Inflammatory macrophage treated with lipopolysaccharide for 4 hours (primary cell): ENCODE results near the gene GAK.

Experiments used
- DNase-seq: peaks from one replicate; pipeline ENCODE4 v3.0.0-alpha.2; 2020

Gene GAK

GRCh38 chr4:867526-868250, 64.4 kb downstream of the GAK start:
- DNase-seq: no peak

DNA sequence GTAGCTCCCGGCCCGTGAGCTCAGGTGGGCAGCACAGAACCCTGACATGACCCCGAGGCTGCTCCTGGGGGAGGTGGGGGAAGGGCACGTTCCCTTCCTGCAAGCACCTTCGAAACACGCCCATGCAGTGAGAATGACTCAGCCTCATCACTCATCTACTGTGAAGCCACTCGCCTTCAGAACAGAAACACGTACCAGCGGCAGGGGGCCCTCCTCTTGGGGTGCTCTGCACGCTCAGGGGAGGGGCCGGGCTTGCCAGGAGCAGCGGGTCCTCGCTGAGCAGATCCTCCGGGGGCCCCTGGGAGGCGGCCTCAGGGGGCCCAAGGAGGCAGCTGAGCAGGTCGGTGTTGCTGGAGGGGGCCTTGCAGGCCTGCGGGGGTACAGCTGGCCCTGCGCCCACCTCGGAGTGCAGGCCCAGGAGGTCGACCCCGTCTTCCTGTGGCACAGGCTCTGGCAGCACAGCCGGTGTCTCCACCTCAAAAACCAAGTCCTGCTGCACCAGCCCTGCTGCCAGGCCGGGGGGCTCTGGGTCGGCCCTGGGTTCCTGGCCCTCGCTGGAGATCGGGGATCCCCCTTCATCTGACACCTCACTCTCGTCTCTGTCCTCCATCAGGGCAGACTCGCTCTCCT, 65.2 kb downstream of the GAK start:
- no peak for DNase-seq

DNA sequence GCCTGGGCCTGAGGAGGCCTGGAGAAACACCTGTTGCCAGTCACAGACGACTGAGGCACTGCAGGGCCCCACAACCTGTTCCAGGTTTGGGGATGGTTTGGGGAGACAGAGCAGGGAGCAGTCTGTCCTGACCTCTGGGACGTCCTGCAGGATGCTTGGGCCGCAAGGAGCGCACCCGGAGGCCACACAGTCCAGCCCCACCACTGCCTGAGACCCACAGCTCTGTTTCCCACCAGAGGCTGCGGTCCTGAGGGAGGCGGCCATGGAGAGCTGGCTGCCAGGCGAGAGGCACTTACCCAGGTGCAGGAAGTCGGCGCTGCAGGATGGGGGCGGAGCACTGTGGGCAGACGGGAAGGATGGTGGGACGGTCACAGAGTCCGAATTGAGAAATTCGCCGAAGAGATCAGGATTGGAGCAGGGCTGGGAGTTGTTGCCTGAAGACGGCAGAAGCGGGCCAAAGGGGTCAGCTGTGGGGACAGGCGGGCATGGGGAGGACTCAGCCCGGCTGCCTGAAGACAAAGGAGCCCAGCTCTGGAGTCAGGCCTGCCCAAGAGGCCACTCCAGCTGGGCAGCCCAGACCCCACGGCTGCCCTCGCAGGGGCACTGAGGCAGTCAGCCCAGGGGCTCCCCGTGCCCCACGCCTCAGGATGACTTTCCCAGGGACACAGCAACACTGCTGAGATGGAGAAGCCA, 65.9 kb downstream of the GAK start:
- DNase-seq: no peak

DNA sequence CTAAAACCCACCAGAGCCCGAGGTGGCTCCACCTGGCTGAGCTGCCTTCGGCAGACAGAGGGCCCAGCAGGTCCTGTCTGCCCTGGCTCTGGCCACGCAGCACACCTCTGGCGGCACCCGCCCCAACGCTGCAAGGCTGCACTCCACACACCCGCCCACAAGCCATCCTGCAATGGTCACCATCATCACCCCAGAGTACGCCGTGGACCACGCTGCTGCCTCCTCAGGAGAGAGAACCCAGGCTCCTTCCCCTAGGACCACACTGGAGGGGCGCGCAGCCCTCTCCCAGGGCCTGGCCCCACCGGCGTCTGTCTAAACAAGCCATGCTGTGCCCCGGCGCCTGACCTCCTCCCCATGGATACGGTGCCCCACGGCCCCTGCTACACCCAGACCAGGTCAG, 66.5 kb downstream of the GAK start:
- no peak for DNase-seq

DNA sequence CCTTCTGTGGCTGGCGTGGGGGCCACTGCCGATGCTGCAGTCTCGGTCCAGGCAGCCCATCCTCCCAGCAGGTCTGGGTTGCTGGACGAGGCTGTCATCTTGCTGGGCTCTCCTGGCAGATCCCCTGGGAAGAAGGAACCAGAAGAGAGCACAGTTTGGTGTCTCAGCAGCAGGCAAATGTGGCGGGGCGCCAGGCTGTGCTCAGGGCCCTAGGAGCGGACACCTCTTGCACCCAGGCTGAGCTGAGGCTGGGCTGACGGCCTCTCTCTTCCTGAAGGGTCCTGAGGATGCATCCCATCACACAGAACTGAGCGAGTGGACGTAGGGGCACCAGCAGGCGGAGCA, 67.0 kb downstream of the GAK start:
- DNase-seq: no peak

- no peak for DNase-seq
Measured at GRCh38 chr4:864456-865120, 67.5 kb downstream of the GAK start.

DNA sequence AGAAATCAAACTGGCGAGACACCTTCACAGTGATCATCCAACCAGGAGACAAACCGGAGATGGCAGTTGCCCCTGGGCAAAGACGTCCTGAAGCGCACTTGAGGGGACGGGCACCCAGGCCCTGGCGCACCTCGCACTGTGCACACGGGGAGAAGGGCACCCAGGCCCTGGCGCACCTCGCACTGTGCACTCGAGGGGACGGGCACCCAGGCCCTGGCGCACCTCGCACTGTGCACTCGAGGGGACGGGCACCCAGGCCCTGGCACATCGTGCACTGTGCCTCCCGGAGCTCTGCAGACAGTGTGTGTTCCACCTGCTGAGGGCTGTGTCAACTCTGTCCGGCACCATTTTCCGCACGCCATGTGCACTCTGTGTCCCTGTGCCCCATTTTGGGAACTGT, 71.6 kb downstream of the GAK start:
- no peak for DNase-seq

DNA sequence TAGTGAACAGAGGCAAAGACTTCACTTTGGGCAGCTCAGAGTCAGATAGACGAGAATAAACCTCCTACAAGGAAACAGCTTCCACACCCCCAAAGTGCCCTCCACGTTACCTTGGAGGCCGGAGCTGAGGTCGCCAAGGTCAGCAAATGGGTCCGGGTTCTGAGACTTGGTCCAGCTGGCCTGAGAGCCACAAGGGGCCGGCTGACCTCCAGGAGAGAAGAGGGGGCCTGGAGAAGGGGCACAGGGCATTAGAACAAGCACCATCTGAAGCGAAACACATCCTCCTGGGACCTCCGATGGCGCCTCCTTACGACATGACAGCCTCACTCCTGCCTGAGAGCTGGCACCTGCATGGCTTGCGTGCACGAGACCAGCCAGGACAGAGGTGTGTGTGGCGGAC, 72.6 kb downstream of the GAK start:
- no peak for DNase-seq

DNA sequence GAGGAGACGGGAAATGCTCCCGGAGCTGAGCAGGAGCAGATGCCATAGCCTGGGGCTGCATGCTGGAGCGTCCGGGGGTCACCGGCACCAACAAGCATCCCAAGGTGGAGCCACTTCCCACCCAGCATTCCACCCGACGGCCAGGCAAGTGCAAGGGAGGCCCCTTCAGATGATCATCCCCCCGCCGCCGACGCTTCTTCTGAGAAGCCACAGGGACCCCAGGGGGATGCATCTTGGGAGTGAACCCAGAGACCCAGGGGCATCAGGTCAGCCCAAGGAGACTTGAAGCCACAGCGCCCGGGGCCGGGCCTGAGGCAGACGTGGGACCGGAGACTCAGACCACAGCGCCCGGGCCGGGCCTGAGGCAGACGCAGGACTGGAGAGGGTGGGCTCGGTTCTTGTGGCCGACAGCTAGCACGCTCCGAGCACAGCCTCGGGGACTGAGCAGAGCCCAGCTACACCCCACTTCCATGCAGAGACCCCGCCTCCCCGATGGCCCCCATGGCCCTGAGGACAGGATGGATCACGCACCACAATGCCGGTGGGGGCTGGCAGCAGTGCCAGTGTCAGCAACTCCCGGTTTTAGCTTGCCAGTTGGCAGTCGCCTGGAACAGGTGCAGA, 73.2 kb downstream of the GAK start:
- no peak for DNase-seq

DNA sequence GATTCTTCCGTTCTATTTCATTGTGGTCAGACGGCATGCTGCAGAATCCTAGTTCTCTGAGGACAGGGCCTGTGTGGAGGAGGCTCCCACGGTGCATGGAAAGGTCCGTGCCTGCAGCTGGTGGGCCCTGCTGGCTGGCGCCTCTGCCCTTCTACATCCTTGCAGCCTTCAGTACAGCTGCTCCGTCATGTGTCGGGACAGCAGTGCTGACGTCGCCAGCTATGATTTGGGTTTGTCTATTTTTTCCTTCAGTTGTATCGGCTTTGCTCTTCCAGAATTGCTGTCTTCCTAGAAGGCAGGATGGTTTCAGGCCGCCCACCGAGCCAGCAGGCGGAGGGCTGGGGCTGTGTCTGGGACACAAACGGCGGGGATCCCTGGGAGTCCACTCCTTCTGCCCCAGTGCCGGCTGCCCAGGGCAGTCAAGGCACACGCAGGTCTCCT, 74.1 kb downstream of the GAK start:
- no peak for DNase-seq

DNA sequence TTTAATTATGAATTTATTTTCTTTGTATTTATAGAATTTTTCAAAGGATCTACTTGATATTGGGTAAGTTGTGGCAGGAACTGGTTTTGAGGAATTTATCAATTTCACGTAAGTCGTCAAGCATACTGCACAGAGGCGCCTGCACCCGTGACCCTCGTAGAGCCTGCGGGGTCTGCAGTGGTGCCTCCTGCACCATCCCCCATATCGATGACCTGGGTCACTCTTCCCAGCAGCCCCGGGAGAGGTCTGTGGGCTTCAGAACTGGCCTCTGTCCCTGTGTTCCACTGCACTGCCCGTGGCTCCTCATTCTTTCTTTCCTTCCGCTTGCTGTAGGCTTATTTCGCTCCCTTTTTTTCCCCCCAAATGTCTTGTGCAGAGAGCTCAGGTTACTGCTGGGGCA, 74.7 kb downstream of the GAK start:
- DNase-seq: no peak

DNA sequence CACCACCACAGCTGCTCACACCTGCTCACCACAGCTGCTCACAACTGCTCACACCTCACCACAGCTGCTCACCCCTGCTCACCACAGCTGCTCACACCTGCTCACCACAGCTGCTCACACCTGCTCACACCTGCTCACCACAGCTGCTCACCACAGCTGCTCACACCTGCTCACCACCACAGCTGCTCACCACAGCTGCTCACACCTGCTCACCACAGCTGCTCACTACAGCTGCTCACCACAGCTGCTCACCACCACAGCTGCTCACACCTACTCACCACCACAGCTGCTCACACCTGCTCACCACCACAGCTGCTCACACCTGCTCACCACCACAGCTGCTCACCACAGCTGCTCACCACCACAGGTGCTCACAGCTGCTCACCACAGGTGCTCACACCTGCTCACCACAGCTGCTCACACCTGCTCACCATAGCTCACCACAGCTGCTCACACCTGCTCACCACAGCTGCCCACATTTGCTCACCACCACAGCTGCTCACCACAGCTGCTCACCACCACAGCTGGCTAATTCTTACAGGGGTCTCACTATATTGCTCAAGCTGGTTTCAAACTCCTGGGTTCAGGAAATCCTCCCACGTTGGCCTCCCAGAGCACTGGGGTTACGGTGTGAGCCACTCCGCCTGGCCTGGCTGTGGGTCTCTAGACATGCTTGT, 75.8 kb downstream of the GAK start:
- no peak for DNase-seq

DNA sequence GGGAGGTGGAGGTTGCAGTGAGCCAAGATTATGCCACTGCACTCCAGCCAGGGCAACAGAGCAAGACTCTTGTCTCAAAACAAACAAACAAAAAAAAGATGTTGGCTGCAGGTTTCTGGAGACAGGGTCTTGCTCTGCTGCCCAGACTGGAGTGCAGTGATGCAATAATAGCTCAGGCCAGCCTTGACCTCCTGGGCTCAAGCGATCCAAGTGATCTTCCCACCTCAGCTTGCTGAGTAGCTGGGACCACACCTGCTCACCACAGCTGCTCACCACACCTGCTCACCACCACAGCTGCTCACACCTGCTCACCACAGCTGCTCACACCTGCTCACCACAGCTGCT, 76.3 kb downstream of the GAK start:
- no peak for DNase-seq

DNA sequence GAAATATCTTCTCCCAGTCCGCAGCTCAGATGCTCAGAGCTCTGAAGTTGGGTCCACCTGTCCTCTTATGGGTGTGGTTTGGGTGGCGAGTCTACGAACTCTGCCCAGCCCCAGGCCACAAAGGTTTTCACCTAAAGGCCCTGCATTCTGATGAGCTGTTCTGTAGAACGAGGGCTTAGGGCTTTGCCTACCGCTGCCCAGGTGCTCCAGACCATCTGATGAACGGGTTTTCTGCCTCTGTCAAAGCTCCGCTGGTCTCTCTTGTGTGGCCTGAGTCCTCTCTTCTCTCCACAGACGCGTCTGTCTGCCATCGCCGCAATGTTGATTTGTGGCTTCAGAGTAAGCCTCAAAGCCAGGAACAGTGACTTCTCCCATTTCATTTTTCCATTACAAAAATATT, 77.8 kb downstream of the GAK start:
- DNase-seq: no peak

DNA sequence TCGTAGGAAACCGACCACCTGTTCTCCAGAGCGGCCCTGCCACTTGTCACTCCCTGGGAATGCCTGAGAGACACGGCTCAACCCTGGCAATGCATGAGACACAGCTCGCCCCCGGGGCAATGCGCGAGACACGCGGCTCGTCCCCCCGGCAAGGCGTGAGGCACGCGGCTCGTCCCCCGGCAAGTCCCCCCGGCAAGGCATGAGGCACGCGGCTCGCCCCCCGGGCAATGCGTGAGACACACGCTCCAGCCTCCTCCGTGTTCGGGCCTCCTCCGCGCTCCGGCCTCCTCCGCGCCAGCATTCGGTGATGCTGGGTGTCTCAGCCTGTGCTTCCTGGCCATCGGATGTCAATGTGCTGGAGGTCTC, 78.7 kb downstream of the GAK start:
- DNase-seq: no peak

GRCh38 chr4:851701-852430, 80.2 kb downstream of the GAK start:
- DNase-seq: no peak

- no peak for DNase-seq
Measured at GRCh38 chr4:850323-850945, 81.7 kb downstream of the GAK start.

GRCh38 chr4:849478-850175, 82.5 kb downstream of the GAK start:
- no peak for DNase-seq

GRCh38 chr4:848803-849477, 83.2 kb downstream of the GAK start:
- no peak for DNase-seq

DNA sequence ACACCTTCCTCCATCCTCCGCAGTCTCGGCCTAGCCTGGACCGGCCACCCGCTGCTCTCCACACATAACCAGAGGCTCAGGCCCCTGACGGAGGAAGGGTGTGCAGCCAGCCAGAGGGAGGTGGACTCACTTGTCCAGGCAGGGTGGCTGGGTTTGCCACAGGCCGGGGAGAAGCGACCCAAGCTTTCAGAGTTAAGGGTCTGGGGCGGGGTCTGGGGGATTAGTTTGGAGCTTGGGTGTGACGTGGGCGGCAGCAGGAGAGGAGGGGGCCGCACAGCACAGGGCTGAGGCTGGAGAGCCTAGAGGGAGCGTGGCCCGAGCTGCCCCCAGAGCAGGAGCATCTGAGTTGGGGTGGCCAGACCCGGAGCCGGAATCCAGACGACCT, 83.8 kb downstream of the GAK start:
- DNase-seq: no peak

DNA sequence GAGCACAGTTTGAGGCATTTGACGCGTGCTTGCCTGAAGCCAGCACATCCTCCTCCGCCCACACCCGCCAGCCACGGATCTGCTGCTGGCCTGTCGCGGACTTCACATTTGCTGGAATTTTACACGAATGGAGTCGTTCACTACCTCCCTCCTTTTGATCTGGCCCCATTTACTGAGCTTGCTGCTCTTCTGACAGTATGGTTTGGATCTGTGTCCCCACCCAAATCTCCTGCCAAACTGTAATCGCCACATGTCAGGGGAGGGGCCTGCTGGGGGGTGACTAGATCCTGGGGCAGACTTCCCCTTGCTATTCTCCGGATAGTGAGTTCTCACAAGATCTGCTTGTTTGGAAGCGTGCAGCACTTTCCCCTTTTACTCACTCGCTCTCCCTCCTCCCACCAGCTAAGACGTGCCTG, 86.3 kb downstream of the GAK start:
- DNase-seq: no peak
